ENCODE measurements around the gene HSF4. TPM values are rescaled to one million over a fixed set of nuclear protein-coding genes. Genes with fewer than 3 reads are reported as not detected.
A peak's percentile ranks its signal among the peaks of the same experiment; 100 is the strongest.

Gene HSF4
- total RNA-seq, 3 donors from 2014 or later (not counting 1 experiment from before 2014, with no cell fraction given): 6.9 to 8.3 (median 7.3) TPM

- Mint-ChIP-seq H3K27me3 (ENCODE audit: low read depth in 2 of 2) (peaks cover 0 to 7% of the 10 kb centered on the region in 2 donors), H3K36me3 (no peaks in the 10 kb centered on the region), H3K4me1 (peaks cover 8 to 13% of the 10 kb centered on the region in 2 donors), H3K4me3 (peak within 1 kb of the TSS; percentile 95), H3K27ac (peak within 1 kb of the TSS in 1 of 2 donors; percentile 83), H3K9me3 (no peaks in the 10 kb centered on the region)
- Histone ChIP-seq H3K27ac (ENCODE audit: low read length) (peak within 1 kb of the TSS; percentile 79), H3K27me3 (ENCODE audit: control insufficient read depth, insufficient read depth, low read length) (peaks cover 2% of the 10 kb centered on the region), H3K9me3 (ENCODE audit: control insufficient read depth, insufficient read depth, low read length) (no peaks in the 10 kb centered on the region), H3K4me3 (ENCODE audit: low read length) (peak within 1 kb of the TSS; percentile 63), H3K4me1 (ENCODE audit: control insufficient read depth, insufficient read depth, low read length) (peaks cover 24% of the 10 kb centered on the region), H3K36me3 (ENCODE audit: control insufficient read depth, insufficient read depth, low read length) (no peaks in the 10 kb centered on the region)
- DNase-seq (peak; percentile 90 to 97), ATAC-seq (peak; percentile 93 to 97 (median 94))
- intact Hi-C loops (cut with micrococcal nuclease): loop anchor here (1.0 to 2.0 kb wide), 4 partner anchors 8 to 63 kb away; partner anchors contain the start of genes E2F4, FBXL8, FHOD1 and TMEM208
- TF ChIP-seq CTCF (IDR thresholded peaks at IDR 0.05): no peak
- WGBS (ENCODE audit: insufficient coverage): 0% methylated on average over 77 of the region's 77 CpGs
Observed at GRCh38 chr16:67183627-67184452, 19.3 kb downstream of the HSF4 start, which contains the start of gene MATCAP1. MATCAP1 (minus strand) TSS chr16:67183963; CDS start chr16:67180610, 3,353 bp downstream.

GRCh38 chr16:67184453-67184994 is 20.0 kb downstream of the HSF4 start:
- Histone ChIP-seq H3K27me3 (ENCODE audit: control insufficient read depth, insufficient read depth, low read length) (peaks cover 2% of the 10 kb centered on the region), H3K4me3 (ENCODE audit: low read length) (peak overlapping the region; percentile 63), H3K4me1 (ENCODE audit: control insufficient read depth, insufficient read depth, low read length) (peaks cover 23% of the 10 kb centered on the region), H3K9me3 (ENCODE audit: control insufficient read depth, insufficient read depth, low read length) (no peaks in the 10 kb centered on the region), H3K36me3 (ENCODE audit: control insufficient read depth, insufficient read depth, low read length) (no peaks in the 10 kb centered on the region), H3K27ac (ENCODE audit: low read length) (no peak overlapping the region)
- Mint-ChIP-seq H3K9me3 (no peaks in the 10 kb centered on the region), H3K4me3 (peak overlapping the region; percentile 95), H3K27ac (peak overlapping the region in 1 of 2 donors; percentile 83), H3K4me1 (peaks cover 8 to 11% of the 10 kb centered on the region in 2 donors), H3K36me3 (no peaks in the 10 kb centered on the region), H3K27me3 (ENCODE audit: low read depth in 2 of 2) (peaks cover 0 to 5% of the 10 kb centered on the region in 2 donors)
- peak in 1 of 3 donors; percentile 1 for ATAC-seq
- WGBS (ENCODE audit: insufficient coverage): 9% methylated on average over 59 of the region's 59 CpGs
- no peak for TF ChIP-seq CTCF (IDR thresholded peaks at IDR 0.05)
- intact Hi-C loops (cut with micrococcal nuclease): loop anchor here (2.0 kb wide), 1 partner anchor 42 kb away; the partner anchor contains the start of gene TMEM208
- no peak for DNase-seq

GRCh38 chr16:67184995-67185650 is 20.6 kb downstream of the HSF4 start:
- Histone ChIP-seq H3K4me3 (ENCODE audit: low read length) (no peak overlapping the region), H3K27me3 (ENCODE audit: control insufficient read depth, insufficient read depth, low read length) (peaks cover 2% of the 10 kb centered on the region), H3K9me3 (ENCODE audit: control insufficient read depth, insufficient read depth, low read length) (no peaks in the 10 kb centered on the region), H3K36me3 (ENCODE audit: control insufficient read depth, insufficient read depth, low read length) (no peaks in the 10 kb centered on the region), H3K4me1 (ENCODE audit: control insufficient read depth, insufficient read depth, low read length) (peaks cover 23% of the 10 kb centered on the region), H3K27ac (ENCODE audit: low read length) (no peak overlapping the region)
- Mint-ChIP-seq H3K9me3 (no peaks in the 10 kb centered on the region), H3K27ac (peak overlapping the region; percentile 82 to 83), H3K36me3 (no peaks in the 10 kb centered on the region), H3K27me3 (ENCODE audit: low read depth in 2 of 2) (peaks cover 0 to 5% of the 10 kb centered on the region in 2 donors), H3K4me3 (peak overlapping the region; percentile 95), H3K4me1 (peaks cover 8 to 11% of the 10 kb centered on the region in 2 donors)
- TF ChIP-seq CTCF (IDR thresholded peaks at IDR 0.05): peak; percentile 84
- intact Hi-C loops (cut with micrococcal nuclease): loop anchor here (1.0 to 2.0 kb wide), 2 partner anchors 42 to 208 kb away; partner anchors contain the start of gene TMEM208
- DNase-seq (peak; percentile 83 to 89), ATAC-seq (peak; percentile 37 to 52 (median 48))
- WGBS (ENCODE audit: insufficient coverage): 18% methylated on average over 43 of the region's 43 CpGs

Measured in natural killer cell (primary cell).